ENCODE measurements around the gene MCM8. TPM values are rescaled to one million over a fixed set of nuclear protein-coding genes. Genes with fewer than 3 reads are reported as not detected.

Gene MCM8
- total and polyA plus RNA-seq, 9 of the 15 experiments (the other 6 are each of a cell fraction or from before 2014, with no cell fraction given): 4.5 to 43.8 (median 25.4) TPM

DNA sequence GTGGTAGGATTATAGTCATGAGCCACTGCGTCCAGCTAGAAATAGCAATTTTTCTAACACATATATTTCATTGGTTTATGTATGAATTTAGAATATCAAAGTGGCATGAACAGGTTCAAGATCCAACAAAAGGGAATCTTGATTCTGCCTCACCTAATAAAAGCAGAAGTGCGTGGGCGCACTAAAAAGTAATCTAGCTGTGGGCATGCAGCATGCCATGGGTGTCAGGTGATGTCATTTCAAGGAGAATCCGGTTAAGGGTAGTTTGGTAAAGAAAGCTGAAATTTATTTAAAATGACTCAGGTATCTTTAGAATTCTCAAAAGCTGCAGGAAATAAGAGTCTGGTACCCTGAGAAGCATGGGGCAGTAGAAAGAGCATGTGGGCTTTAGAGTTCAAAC is 85.8 kb downstream of the MCM8 start:
- ChIA-PET POLR2A (no interaction called here), CTCF (ENCODE audit: low intra/inter-chr PET ratio) (no interaction called here)
- in situ Hi-C loops (cut with MboI) (no loop called here), intact Hi-C loops (cut with micrococcal nuclease) (no loop called here)
- Histone ChIP-seq H3K4me2 (ENCODE audit: insufficient read depth, low read length) (no peak overlapping the region), H3K36me3 (ENCODE audit: control insufficient read depth, insufficient read depth, low read length) (peaks cover 76% of the 10 kb centered on the region), H2AFZ (ENCODE audit: low read depth, low read length) (no peak overlapping the region), H3K9ac (ENCODE audit: insufficient read depth in 1 of 2, low read depth in 2 of 2, low read length in 2 of 2) (no peak overlapping the region), H3K4me1 (replicated peaks in 1 of 2; ENCODE audit: control insufficient read depth in 2 of 2, insufficient read depth in 2 of 2, low read length in 2 of 2) (peaks cover 3 to 18% of the 10 kb centered on the region in 2 experiments), H3K27me3 (ENCODE audit: control insufficient read depth in 2 of 2, insufficient read depth in 2 of 2, low read length in 2 of 2) (no peaks in the 10 kb centered on the region), H3K4me3 (no peak overlapping the region), H3K9me3 (replicated peaks; ENCODE audit: control insufficient read depth, insufficient read depth, low read depth, low read length) (no peaks in the 10 kb centered on the region), H3K79me2 (ENCODE audit: control insufficient read depth, insufficient read depth, low read length) (peaks cover 12% of the 10 kb centered on the region), H3K27ac (ENCODE audit: extremely low read depth, low read depth, low read length) (no peak overlapping the region), H4K20me1 (replicated peaks; ENCODE audit: control insufficient read depth, insufficient read depth, low read length) (no peaks in the 10 kb centered on the region), H3K9me1 (ENCODE audit: control insufficient read depth, insufficient read depth, low read length) (no peaks in the 10 kb centered on the region)
- DNase-seq (ENCODE audit: extremely low read depth in 1 of 4, low spot score in 3 of 4) (no peak), FAIRE-seq (no peak), ATAC-seq (no peak)
- BruUV-seq (replicated peaks): no TSS peak
- 98% methylated on average over 4 of the region's 4 CpGs for WGBS (ENCODE audit: insufficient coverage, low coverage, missing lambda C conversion rate)
- TF ChIP-seq, protein P1, sequence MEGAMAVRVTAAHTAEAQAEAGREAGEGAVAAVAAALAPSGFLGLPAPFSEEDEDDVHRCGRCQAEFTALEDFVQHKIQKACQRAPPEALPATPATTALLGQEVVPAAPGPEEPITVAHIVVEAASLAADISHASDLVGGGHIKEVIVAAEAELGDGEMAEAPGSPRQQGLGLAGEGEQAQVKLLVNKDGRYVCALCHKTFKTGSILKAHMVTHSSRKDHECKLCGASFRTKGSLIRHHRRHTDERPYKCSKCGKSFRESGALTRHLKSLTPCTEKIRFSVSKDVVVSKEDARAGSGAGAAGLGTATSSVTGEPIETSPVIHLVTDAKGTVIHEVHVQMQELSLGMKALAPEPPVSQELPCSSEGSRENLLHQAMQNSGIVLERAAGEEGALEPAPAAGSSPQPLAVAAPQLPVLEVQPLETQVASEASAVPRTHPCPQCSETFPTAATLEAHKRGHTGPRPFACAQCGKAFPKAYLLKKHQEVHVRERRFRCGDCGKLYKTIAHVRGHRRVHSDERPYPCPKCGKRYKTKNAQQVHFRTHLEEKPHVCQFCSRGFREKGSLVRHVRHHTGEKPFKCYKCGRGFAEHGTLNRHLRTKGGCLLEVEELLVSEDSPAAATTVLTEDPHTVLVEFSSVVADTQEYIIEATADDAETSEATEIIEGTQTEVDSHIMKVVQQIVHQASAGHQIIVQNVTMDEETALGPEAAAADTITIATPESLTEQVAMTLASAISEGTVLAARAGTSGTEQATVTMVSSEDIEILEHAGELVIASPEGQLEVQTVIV (CRISPR knock-in tag; IDR thresholded peaks at IDR 0.05; ENCODE audit: borderline replicate concordance): no peak
- TF ChIP-seq, protein P2, sequence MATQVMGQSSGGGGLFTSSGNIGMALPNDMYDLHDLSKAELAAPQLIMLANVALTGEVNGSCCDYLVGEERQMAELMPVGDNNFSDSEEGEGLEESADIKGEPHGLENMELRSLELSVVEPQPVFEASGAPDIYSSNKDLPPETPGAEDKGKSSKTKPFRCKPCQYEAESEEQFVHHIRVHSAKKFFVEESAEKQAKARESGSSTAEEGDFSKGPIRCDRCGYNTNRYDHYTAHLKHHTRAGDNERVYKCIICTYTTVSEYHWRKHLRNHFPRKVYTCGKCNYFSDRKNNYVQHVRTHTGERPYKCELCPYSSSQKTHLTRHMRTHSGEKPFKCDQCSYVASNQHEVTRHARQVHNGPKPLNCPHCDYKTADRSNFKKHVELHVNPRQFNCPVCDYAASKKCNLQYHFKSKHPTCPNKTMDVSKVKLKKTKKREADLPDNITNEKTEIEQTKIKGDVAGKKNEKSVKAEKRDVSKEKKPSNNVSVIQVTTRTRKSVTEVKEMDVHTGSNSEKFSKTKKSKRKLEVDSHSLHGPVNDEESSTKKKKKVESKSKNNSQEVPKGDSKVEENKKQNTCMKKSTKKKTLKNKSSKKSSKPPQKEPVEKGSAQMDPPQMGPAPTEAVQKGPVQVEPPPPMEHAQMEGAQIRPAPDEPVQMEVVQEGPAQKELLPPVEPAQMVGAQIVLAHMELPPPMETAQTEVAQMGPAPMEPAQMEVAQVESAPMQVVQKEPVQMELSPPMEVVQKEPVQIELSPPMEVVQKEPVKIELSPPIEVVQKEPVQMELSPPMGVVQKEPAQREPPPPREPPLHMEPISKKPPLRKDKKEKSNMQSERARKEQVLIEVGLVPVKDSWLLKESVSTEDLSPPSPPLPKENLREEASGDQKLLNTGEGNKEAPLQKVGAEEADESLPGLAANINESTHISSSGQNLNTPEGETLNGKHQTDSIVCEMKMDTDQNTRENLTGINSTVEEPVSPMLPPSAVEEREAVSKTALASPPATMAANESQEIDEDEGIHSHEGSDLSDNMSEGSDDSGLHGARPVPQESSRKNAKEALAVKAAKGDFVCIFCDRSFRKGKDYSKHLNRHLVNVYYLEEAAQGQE (IDR thresholded peaks at IDR 0.05; ENCODE audit: borderline replicate concordance): no peak
- TF ChIP-seq, protein P2 (CRISPR knock-in tag; IDR thresholded peaks at IDR 0.05; ENCODE audit: low read depth): no peak
- TF ChIP-seq RFX7 (CRISPR knock-in tag; IDR thresholded peaks at IDR 0.05) (no peak), ZNF57 (CRISPR knock-in tag; IDR thresholded peaks at IDR 0.05) (no peak), ZNF77 (CRISPR knock-in tag; IDR thresholded peaks at IDR 0.05) (no peak), RBM22 (IDR thresholded peaks at IDR 0.05; ENCODE audit: low read depth, low read length, poor library complexity, severe bottlenecking) (no peak), FOXJ3 (CRISPR knock-in tag; IDR thresholded peaks at IDR 0.05) (no peak), ZNF217 (CRISPR knock-in tag; IDR thresholded peaks at IDR 0.05) (no peak)
- TF ChIP-seq, protein P3, sequence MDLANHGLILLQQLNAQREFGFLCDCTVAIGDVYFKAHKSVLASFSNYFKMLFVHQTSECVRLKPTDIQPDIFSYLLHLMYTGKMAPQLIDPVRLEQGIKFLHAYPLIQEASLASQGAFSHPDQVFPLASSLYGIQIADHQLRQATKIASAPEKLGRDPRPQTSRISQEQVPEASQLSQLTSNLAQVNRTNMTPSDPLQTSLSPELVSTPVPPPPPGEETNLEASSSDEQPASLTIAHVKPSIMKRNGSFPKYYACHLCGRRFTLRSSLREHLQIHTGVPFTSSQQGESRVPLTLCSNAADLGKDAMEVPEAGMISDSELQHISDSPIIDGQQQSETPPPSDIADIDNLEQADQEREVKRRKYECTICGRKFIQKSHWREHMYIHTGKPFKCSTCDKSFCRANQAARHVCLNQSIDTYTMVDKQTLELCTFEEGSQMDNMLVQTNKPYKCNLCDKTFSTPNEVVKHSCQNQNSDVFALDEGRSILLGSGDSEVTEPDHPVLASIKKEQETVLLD (IDR thresholded peaks at IDR 0.05): no peak
